ENCODE results near the gene GRIK1.

- TF ChIP-seq CTCF (IDR thresholded peaks at IDR 0.05) (no peak), POLR2A (IDR thresholded peaks at IDR 0.05) (no peak)
Measured at GRCh38 chr21:29826386-29826785, 113.4 kb downstream of the GRIK1 start.

All from suprapubic skin (tissue), 3 donors.